Activated CD4-positive, alpha-beta T cell treated with anti-CD3 and anti-CD28 coated beads, Interleukin-2, amount 50 U/mL, for 1 hour (primary cell): ENCODE results near the gene SHC4.

ENCODE experiments used
- DNase-seq: peaks from one replicate; pipeline ENCODE4 v3.0.0-alpha.2; 2020

The SHC4 gene

GRCh38 chr15:48833526-48834239, 130.0 kb downstream of the SHC4 start:
- DNase-seq: no peak

- DNase-seq: no peak
These were observed 131.1 kb downstream of the SHC4 start for GRCh38 chr15:48832648-48833047.

DNA sequence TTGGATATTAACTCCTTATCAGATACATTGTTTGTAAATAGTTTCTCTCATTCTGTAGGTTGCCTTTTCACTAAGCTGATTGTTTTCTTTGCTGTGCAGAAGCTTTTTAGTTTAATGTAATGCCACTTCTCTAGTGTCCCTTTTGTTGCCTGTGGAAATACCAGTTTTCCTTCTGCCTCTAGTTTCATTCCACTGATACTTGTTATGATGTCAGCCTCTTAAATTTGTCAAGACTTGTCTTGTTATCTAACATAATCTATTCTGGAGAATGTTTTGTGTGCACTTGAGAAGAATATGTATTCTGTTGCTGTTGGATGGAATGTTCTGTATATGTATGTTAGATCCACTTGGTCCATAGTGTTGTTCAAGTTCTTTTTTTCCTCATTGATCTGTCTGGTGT, 134.8 kb downstream of the SHC4 start:
- no peak for DNase-seq

- DNase-seq: no peak
These were observed 135.2 kb downstream of the SHC4 start for GRCh38 chr15:48828471-48828870.

- no peak for DNase-seq
These were observed 138.6 kb downstream of the SHC4 start for GRCh38 chr15:48825075-48825474.

- no peak for DNase-seq
These were observed 140.0 kb downstream of the SHC4 start for GRCh38 chr15:48823706-48824105.

- DNase-seq: no peak
These were observed 140.5 kb downstream of the SHC4 start for GRCh38 chr15:48823237-48823636.

GRCh38 chr15:48814286-48814685, 149.4 kb downstream of the SHC4 start:
- DNase-seq: no peak

GRCh38 chr15:48811325-48811958, 152.3 kb downstream of the SHC4 start:
- DNase-seq: no peak

DNA sequence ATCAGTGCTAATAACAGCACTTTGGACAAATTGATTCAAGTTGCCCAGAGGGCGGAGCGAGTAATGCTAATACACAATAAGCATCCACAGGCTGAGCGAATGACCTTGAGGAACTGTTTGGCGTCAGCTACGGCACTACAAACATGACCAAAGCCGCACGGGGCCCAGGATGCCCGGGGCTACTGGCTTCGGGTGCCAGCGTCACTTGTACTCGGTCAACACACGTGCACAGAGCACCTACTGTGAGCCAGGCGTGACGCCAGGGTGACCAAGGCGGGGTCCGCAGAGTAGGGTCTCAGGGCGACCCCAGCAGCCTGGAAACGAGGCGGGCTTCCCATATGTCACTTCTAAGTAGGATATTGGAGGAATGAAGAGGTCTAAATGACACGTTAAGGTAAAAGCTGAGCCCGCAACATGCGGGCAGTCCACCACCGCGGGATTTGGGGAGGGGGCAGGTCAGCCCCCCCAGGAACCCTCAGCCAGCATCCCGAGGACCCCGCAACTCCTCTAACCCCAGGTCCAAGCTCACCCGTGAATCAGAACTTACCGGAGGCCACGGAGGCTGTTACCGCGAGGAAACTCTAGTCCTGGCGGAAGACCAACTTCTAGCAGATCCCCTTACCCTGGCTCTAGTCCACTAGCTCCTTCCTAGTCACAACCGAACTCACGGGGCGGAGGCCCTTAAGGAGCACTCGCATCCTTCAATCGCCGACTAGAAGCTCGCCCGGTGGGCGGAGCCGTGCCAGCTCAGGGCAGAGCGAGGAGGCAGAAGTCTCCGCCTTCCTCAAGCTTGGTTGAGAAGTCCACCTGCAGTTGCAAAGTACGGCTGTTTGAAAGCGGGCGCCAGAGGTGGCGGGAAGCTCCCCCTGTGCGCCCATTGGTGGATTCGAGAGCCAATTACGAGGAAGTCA, 153.1 kb downstream of the SHC4 start, which contains the start of gene CEP152:
TSS of gene CEP152 (minus strand) at position 656 of the 911 bp plus-strand sequence. CDS start 5,420 bp downstream, outside the sequence.
- DNase-seq: peak; percentile 96

DNA sequence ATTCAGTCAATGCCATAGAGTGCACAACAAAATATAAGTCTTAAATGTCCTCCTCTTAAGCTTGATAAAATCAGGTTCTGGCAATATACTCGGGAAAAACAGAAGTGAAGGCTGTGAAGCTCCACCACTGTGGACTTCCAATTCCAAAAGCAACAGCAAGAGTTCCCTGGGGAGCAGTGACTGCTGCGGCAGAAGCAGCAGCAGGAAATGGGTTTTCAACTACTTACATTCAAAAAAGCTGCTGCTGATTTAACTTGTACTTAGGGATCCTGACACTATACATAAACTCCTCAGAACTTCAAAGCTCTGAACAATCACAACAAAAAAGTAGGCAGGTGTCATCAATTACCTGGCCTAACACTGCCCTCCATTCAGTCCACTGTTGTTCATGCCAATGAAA, 157.6 kb downstream of the SHC4 start:
- no peak for DNase-seq

DNA sequence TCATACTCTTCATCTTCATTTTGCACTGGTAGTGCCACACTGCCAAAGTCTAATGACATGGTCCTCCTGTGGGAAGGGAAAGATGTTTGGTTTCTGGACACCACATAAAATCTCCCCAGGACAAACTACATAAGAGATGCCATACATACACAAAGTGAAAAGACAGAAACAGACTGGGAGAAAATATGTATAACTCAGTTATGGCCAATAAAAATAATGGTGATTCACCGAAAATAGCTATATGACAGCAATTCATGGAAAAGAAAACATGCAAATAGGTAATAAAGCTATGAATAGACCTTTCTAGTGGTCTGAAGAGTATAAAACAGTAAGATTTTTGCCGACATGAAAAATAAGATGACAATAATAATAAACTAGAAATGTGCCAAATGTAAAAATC, 158.1 kb downstream of the SHC4 start:
- DNase-seq: no peak

DNA sequence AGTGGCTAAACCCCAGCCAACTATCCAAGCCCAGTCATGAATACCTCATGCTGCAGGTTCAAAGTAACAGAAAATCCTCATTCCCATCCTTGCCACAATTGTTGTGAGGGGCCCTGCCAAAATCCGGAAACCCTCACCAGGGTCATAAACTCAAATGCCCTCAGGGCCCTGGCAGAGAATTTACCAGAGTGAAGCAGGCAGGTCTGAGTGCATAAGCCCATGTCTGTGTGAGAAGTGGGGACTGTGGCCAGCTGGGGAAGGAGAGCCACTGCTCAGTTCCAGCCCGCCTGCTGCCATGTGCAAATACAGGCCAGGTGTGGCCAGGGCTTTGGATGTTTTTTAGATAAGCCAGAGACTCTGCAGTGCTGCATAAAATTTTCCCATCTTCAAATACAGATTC, 159.8 kb downstream of the SHC4 start:
- DNase-seq: no peak

DNA sequence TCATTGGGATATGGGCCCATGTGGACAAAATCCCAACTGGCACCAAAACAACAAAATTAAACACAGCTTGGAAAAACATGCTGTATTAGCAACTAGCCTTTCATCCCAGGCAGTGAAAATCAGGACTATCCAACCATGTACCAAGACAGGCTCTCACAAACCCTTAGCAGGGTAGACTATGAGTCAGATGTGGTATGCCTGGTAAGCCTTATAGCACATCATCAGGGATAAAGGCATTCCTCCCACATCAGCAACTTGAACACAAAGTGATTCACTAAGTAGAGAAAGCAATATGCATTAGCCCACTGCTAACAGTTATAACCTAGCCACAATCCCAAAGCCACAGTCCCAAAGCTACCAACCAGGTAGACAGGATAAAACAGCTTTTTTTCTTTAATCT, 160.9 kb downstream of the SHC4 start:
- DNase-seq: no peak

DNA sequence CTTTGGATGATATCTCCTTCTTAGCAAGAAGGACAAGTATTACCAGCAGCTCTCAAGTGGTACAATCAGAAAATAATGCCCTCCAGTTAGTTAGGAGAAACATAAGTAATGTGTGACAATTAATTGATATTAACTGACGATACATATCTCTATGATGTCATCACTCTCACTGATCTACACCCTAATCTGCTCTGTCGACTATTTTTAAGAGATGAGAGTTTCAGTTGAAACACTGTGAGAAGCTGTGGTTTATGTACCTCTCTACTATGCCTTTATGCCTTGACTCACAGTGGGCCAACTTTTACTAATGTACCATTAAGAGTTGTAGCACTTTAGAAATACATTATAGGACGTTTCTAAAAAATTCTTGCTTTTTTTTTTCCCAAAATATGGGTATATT, 161.5 kb downstream of the SHC4 start:
- no peak for DNase-seq

- DNase-seq: no peak
These were observed 162.8 kb downstream of the SHC4 start for GRCh38 chr15:48800811-48801455.

DNA sequence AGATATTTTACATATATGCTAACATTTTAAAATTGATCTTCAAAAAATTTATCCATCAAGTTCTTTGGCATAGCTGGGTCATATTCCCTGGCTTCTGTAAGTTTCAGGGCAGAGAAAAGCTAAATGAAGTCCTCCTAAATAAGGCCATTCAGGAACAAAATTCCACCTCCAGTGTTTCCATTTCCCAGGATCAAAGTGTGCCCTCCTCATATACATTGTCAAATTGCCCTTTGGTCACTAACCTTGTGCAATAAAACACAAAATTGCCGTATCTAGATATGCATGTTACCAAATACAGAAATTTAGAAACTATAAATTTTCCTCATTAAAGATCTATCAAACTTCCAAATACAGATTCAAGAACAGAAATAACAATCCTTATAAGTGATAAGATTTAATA, 163.5 kb downstream of the SHC4 start:
- no peak for DNase-seq

DNA sequence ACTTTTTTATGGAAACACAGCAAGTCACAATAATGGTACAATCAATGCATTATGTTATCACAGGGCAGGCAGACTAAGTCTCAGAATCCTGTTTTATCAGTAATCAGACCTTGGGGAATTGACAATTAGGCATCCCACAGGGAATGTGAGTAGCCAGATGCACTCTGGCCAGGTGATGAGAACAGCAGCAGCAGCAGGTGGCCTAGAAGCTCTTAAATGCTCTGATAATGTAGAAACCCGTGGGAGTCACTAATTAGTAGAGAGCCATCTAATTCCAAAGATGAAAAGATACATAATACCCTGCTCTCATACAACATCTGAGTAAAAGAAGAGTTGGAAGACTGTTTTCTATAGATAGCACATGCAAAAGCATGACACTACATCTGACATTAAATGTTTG, 165.4 kb downstream of the SHC4 start:
- no peak for DNase-seq

DNA sequence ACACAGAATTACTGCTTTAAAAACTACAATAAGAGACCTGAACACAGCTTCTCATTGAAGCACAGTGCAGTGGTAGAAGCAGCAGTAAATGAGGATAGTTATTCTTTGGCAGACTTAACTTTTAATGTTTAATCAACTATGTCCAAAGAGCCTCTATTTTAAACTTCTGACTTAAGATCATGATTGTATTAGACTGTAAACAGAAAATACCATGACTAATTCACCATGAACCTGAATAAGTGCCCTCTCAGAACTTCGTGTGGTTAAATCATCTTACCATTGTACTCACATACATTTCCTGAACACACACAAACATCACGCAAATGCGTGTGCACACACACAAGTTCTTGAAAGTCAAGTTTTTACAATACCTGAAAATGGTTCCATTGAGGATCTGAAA, 166.8 kb downstream of the SHC4 start:
- DNase-seq: no peak

- no peak for DNase-seq
These were observed 167.2 kb downstream of the SHC4 start for GRCh38 chr15:48796521-48796920.

GRCh38 chr15:48795901-48796300, 167.8 kb downstream of the SHC4 start:
- DNase-seq: no peak

GRCh38 chr15:48794697-48795134, 169.0 kb downstream of the SHC4 start:
- DNase-seq: no peak

GRCh38 chr15:48792408-48792807, 171.3 kb downstream of the SHC4 start:
- no peak for DNase-seq
